Tibial artery (tissue), 4 donors: Measurements from ENCODE around the gene FSIP1.

Source experiments
- DNase-seq, 2 donors: peaks; one replicate each; pipeline ENCODE4 v3.0.0-alpha.2; 2019
- H3K27ac ChIP-seq, 2 donors: fragments of 200-600 bp; sonication (generic) in 1 of 2; 1 replicate in 1 of 2; 2 replicates in 1 of 2; pipeline ENCODE4 v1.5.1; 2018 to 2019; ENCODE audit warnings: mild to moderate bottlenecking in 1 of 2
- H3K27me3 ChIP-seq, 2 donors: fragments of 200-600 bp; sonication (generic) in 1 of 2; one replicate each; pipeline versions ENCODE4 v1.5.1 to v1.6.0; 2016 to 2019
- H3K36me3 ChIP-seq, 3 donors: fragments of 200-600 bp; sonication (generic) in 2 of 3; one replicate each; pipeline ENCODE4 v1.5.1; 2016 to 2019; ENCODE audit warnings: mild to moderate bottlenecking in 2 of 3
- H3K4me1 ChIP-seq, 4 donors: fragments of 200-600 bp; sonication (generic) in 2 of 4; 1 replicate in 3 of 4; 2 replicates in 1 of 4; pipeline ENCODE4 v1.5.1; 2016 to 2019
- H3K4me3 ChIP-seq, 2 donors: fragments of 200-600 bp; sonication (generic) in 1 of 2; 1 replicate in 1 of 2; 2 replicates in 1 of 2; pipeline ENCODE4 v1.5.1; 2018 to 2019; ENCODE audit warnings: mild to moderate bottlenecking in 2 of 2
- H3K9me3 ChIP-seq, 3 donors: fragments of 200-600 bp; sonication (generic) in 1 of 3; one replicate each; pipeline ENCODE4 v1.5.1; 2016 to 2019
- CTCF ChIP-seq, 2 experiments: fragments of 200-600 bp in 1 of 2; fragments of 450-650 bp in 1 of 2; IDR thresholded peaks; one replicate each; pipeline ENCODE4 v1.5.1; 2017 to 2019; ENCODE audit warnings: antibody characterized with exemption in 2 of 2, mild to moderate bottlenecking in 1 of 2, moderate library complexity in 1 of 2
- intact Hi-C: fragments of 100-400 bp; cut with DNase I; formaldehyde crosslinking; loops from one replicate; pipeline ENCODE4 v1.15.0; 2023; ENCODE audit warnings: low total_unique reads

Gene FSIP1

GRCh38 chr15:39695793-39696192 is 86.8 kb downstream of the FSIP1 start:
- no peaks in the 10 kb centered on the region for H3K4me1 ChIP-seq
- no peak for TF ChIP-seq CTCF (IDR thresholded peaks at IDR 0.05)
- no peak for DNase-seq
- no peaks in the 10 kb centered on the region for H3K9me3 ChIP-seq
- intact Hi-C loops = no loop called here
- H3K4me3 ChIP-seq = no peak overlapping the region
- no peaks in the 10 kb centered on the region for H3K36me3 ChIP-seq
- no peak overlapping the region for H3K27ac ChIP-seq
- H3K27me3 ChIP-seq = no peaks in the 10 kb centered on the region

GRCh38 chr15:39692356-39693327 is 90.0 kb downstream of the FSIP1 start:
- TF ChIP-seq CTCF (IDR thresholded peaks at IDR 0.05) = no peak
- no peak for DNase-seq
- H3K9me3 ChIP-seq = no peaks in the 10 kb centered on the region
- no peak overlapping the region for H3K27ac ChIP-seq
- intact Hi-C loops = no loop called here
- no peaks in the 10 kb centered on the region for H3K4me1 ChIP-seq
- H3K36me3 ChIP-seq = no peaks in the 10 kb centered on the region
- no peak overlapping the region for H3K4me3 ChIP-seq
- H3K27me3 ChIP-seq = no peaks in the 10 kb centered on the region

GRCh38 chr15:39690881-39691634 is 91.6 kb downstream of the FSIP1 start:
- H3K27me3 ChIP-seq = no peaks in the 10 kb centered on the region
- H3K4me1 ChIP-seq = no peaks in the 10 kb centered on the region
- H3K4me3 ChIP-seq = no peak overlapping the region
- TF ChIP-seq CTCF (IDR thresholded peaks at IDR 0.05) = no peak
- no peaks in the 10 kb centered on the region for H3K9me3 ChIP-seq
- intact Hi-C loops = no loop called here
- no peak overlapping the region for H3K27ac ChIP-seq
- no peak for DNase-seq
- no peaks in the 10 kb centered on the region for H3K36me3 ChIP-seq

- no peak overlapping the region for H3K27ac ChIP-seq
- H3K4me3 ChIP-seq = no peak overlapping the region
- peaks cover 0 to 7% (median 1%) of the 10 kb centered on the region in 4 donors for H3K4me1 ChIP-seq
- no peaks in the 10 kb centered on the region for H3K36me3 ChIP-seq
- no peaks in the 10 kb centered on the region for H3K9me3 ChIP-seq
- no peak for TF ChIP-seq CTCF (IDR thresholded peaks at IDR 0.05)
- intact Hi-C loops = loop anchor here (2.0 kb wide), 1 partner anchor 67 kb away; no protein-coding TSS in a partner anchor
- H3K27me3 ChIP-seq = no peaks in the 10 kb centered on the region
- no peak for DNase-seq
Measured at GRCh38 chr15:39687965-39688364, 94.7 kb downstream of the FSIP1 start.

DNA sequence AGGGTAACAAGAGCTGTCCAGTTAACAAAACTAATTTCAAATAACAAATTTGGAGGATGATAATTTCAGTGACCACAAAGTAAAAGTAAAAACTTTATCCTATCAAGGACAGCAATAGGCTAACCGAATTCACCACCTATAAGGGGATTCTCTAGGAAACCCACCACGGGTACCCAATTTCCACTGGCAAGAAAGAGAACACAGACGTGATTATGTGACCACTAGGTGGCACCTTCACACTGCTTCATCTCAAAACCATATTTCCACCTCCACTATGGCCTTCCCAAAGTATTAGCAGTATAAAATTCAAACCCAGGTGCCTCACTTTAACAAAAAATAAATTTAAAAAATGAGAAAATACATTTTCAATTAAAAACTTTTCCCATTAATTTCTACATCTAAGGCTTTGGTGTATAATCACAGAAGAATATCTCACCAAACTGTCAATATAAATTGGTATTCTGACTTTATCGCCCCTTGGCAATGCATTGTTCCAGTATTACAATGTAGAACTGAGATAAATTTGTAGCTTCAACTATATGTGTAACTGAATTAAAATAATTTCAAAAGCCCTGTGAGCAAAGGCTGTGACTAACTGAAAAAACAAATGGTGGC is 96.5 kb downstream of the FSIP1 start:
- Histone ChIP-seq H3K9me3 (no peaks in the 10 kb centered on the region), H3K27me3 (no peaks in the 10 kb centered on the region), H3K4me3 (no peak overlapping the region), H3K4me1 (peaks cover 0 to 16% (median 6%) of the 10 kb centered on the region in 4 donors), H3K36me3 (no peaks in the 10 kb centered on the region), H3K27ac (no peak overlapping the region)
- peak in 1 of 2 donors; percentile 20 for DNase-seq
- TF ChIP-seq CTCF (IDR thresholded peaks at IDR 0.05) = peak; percentile 58 to 80
- intact Hi-C loops = loop anchor here (2.0 kb wide), 1 partner anchor 69 kb away; no protein-coding TSS in a partner anchor
